Activated naive CD4-positive, alpha-beta T cell treated with anti-CD3 and anti-CD28 coated beads, Interleukin-2, amount 10 ng/mL, durations not matched to agents 7 days and 5 days (primary cell): ENCODE measurements around the gene LRRC42.

ENCODE experiments used
- CTCF ChIA-PET: fragments of 350-600 bp; sonication (Branson Sonifier 250); formaldehyde crosslinking; loops from one replicate; lab custom pipeline; 2021; ENCODE audit warnings: antibody characterized with exemption; lab: Charles Lee
- DNase-seq: peaks from one replicate; pipeline ENCODE4 v3.0.0-alpha.2; 2020
- H3K27ac Mint-ChIP-seq: one replicate; pipeline ENCODE4 v1.8.0; 2021; ENCODE audit warnings: mild to moderate bottlenecking, moderate library complexity, mixed read lengths
- H3K27me3 Mint-ChIP-seq: one replicate; pipeline ENCODE4 v1.8.0; 2021; ENCODE audit warnings: mild to moderate bottlenecking, mixed read lengths
- H3K36me3 Mint-ChIP-seq: one replicate; pipeline ENCODE4 v1.8.0; 2021; ENCODE audit warnings: mixed read lengths
- H3K4me1 Mint-ChIP-seq: one replicate; pipeline ENCODE4 v1.8.0; 2021; ENCODE audit warnings: mixed read lengths
- H3K4me3 Mint-ChIP-seq: one replicate; pipeline ENCODE4 v1.8.0; 2021; ENCODE audit warnings: mild to moderate bottlenecking, moderate library complexity, mixed read lengths
- H3K9me3 Mint-ChIP-seq: one replicate; pipeline ENCODE4 v1.8.0; 2021; ENCODE audit warnings: mixed read lengths

LRRC42 gene

GRCh38 chr1:53929246-53929960, 16.7 kb upstream of the LRRC42 start:
- Mint-ChIP-seq H3K27ac (no peak overlapping the region), H3K27me3 (no peaks in the 10 kb centered on the region), H3K9me3 (peaks cover 6% of the 10 kb centered on the region), H3K36me3 (peaks cover 72% of the 10 kb centered on the region), H3K4me1 (no peaks in the 10 kb centered on the region), H3K4me3 (no peak overlapping the region)
- DNase-seq = no peak
- CTCF ChIA-PET = no interaction called here

DNA sequence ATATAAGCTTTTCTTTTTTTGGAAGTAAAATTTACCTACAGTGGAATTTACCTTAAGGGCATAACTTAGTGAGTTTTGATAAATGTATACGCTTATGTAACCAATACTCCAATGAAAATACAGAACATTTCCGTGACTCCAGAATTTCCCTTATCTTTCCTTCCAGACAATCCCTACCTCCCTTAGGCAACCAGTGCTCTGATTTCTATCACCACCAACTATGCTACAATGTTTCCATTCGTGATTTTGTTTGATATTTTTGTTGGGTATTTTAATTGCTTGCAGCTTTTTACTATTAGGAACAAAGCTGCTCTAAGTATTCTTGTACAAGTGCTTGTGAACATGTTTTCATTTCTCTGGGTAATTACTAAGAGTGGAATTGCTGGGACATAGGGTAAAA, 15.2 kb upstream of the LRRC42 start:
- H3K4me3 Mint-ChIP-seq = no peak overlapping the region
- no peak overlapping the region for H3K27ac Mint-ChIP-seq
- H3K27me3 Mint-ChIP-seq = no peaks in the 10 kb centered on the region
- peaks cover 78% of the 10 kb centered on the region for H3K36me3 Mint-ChIP-seq
- H3K9me3 Mint-ChIP-seq = peaks cover 10% of the 10 kb centered on the region
- DNase-seq = no peak
- CTCF ChIA-PET = interaction anchor here (1.3 to 1.5 kb wide), 3 partner anchors 29 to 70 kb away, joined by 3 to 5 read pairs (median 3); no protein-coding TSS in a partner anchor
- H3K4me1 Mint-ChIP-seq = no peaks in the 10 kb centered on the region

- Mint-ChIP-seq H3K27me3 (no peaks in the 10 kb centered on the region), H3K36me3 (peaks cover 80% of the 10 kb centered on the region), H3K4me3 (no peak overlapping the region), H3K4me1 (no peaks in the 10 kb centered on the region), H3K9me3 (peaks cover 10% of the 10 kb centered on the region), H3K27ac (no peak overlapping the region)
- CTCF ChIA-PET = interaction anchor here (1.3 to 1.5 kb wide), 3 partner anchors 28 to 70 kb away, joined by 3 to 5 read pairs (median 3); no protein-coding TSS in a partner anchor
- DNase-seq = no peak
Measured at GRCh38 chr1:53931523-53931922, 14.6 kb upstream of the LRRC42 start.

DNA sequence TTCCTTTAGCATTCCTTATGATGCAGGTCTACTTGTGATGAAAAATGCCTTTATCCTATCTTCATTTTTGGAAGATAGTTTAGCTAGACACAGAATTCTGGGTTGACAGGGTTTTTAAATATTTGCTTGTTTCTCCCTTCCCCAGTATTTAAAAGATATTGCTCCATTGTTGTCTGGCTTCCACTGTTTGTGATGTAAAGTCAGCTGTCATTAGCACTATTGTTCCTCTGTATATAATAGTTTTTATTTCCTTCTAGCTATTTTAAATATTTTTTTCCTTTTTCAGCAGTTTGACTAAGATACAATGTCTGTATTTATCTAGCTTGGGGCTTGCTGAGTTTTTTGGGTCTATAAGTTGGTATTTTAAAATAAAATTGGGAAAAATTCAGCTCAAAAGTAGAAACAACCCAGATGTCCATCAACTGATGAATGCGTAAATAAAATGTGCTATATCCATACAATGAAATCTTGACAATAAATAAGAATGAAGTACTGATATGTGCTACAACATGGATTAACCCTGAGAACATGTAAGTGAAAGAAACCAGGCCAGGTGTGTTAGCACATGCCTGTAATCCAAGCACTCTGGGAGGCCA, 11.9 kb upstream of the LRRC42 start:
- H3K27ac Mint-ChIP-seq = no peak overlapping the region

GRCh38 chr1:53936430-53936829, 9.7 kb upstream of the LRRC42 start:
- peaks cover 10% of the 10 kb centered on the region for H3K9me3 Mint-ChIP-seq
- CTCF ChIA-PET = no interaction called here
- H3K4me3 Mint-ChIP-seq = no peak overlapping the region
- H3K27me3 Mint-ChIP-seq = no peaks in the 10 kb centered on the region
- H3K36me3 Mint-ChIP-seq = peaks cover 69% of the 10 kb centered on the region
- no peak for DNase-seq
- peaks cover 14% of the 10 kb centered on the region for H3K4me1 Mint-ChIP-seq
- no peak overlapping the region for H3K27ac Mint-ChIP-seq

More for the DNA sequence above, 11.9 kb upstream of the LRRC42 start:
- Mint-ChIP-seq H3K27me3 (no peaks in the 10 kb centered on the region), H3K4me1 (peaks cover 5% of the 10 kb centered on the region), H3K36me3 (peaks cover 78% of the 10 kb centered on the region), H3K4me3 (no peak overlapping the region), H3K9me3 (peaks cover 10% of the 10 kb centered on the region)
- DNase-seq = no peak
- CTCF ChIA-PET = no interaction called here

- Mint-ChIP-seq H3K4me1 (peaks cover 28% of the 10 kb centered on the region), H3K9me3 (peaks cover 9% of the 10 kb centered on the region), H3K4me3 (no peak overlapping the region), H3K36me3 (peaks cover 65% of the 10 kb centered on the region), H3K27me3 (no peaks in the 10 kb centered on the region), H3K27ac (no peak overlapping the region)
- no peak for DNase-seq
- CTCF ChIA-PET = no interaction called here
Measured at GRCh38 chr1:53938136-53938830, 7.9 kb upstream of the LRRC42 start.

DNA sequence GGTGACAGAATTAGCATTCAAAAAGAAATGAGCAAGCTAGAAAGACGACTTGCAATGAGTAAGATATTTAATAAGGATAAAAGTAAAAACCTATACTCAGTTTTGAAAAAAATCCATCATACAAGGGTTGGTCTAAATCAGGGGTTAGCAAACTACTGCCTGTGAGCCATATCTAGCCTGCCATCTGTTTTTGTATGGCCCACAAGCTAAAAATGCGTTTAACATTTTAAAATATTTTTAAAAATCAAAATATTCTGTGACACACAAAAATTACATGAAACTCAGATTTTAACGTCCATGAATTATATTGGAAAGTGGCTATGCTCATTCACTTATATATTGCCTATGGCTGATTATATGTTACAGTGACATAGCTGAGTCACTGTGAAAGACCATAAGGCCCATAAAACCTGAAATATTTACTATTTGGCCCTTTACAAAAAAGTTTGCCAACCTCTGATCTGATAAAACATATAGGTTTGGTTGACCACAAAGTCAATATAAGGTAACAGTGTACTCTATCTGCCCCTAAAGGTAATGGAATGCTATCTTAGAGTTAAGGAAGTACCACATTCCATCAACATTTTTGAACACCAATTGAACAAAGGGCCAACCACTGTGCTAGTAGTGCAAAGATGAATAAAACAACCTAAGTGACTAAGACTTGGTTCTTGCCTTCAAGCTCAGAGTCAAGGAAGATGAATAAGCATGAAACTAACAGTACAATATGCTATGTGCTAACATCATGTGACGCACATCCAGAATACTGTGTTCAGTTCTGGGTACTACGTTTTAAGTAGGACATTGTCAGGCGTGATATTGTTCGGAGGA, 3.8 kb upstream of the LRRC42 start:
- peaks cover 47% of the 10 kb centered on the region for H3K36me3 Mint-ChIP-seq
- H3K4me1 Mint-ChIP-seq = peaks cover 56% of the 10 kb centered on the region
- no peaks in the 10 kb centered on the region for H3K9me3 Mint-ChIP-seq
- H3K27me3 Mint-ChIP-seq = no peaks in the 10 kb centered on the region
- no peak overlapping the region for H3K4me3 Mint-ChIP-seq
- H3K27ac Mint-ChIP-seq = no peak overlapping the region
- no peak for DNase-seq
- CTCF ChIA-PET = interaction anchor here (0.7 to 0.8 kb wide), 2 partner anchors 21 to 82 kb away, joined by 3 read pairs; no protein-coding TSS in a partner anchor

DNA sequence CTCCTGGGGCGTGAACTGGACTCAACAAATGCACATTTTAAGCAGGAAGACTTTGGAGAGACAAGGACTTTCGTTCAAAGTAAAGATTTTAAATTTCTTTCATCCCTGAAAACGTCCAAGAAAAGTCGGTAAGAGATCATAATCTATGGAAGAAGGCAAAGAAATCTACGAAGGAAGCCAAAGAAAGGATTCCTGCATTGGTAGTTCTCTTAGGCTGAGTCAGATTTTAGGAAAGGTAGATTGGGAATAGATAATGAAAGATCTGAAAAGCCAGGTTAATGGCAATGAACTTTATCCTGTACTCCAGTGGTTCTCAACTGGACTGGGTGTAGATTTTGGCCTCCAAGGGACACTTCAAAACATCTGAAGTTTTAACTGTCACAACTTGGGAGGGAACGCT, 3.1 kb upstream of the LRRC42 start:
- Mint-ChIP-seq H3K4me1 (peaks cover 64% of the 10 kb centered on the region), H3K4me3 (peak overlapping the region; percentile 97), H3K27me3 (no peaks in the 10 kb centered on the region), H3K27ac (peak overlapping the region; percentile 11), H3K9me3 (no peaks in the 10 kb centered on the region), H3K36me3 (peaks cover 41% of the 10 kb centered on the region)
- CTCF ChIA-PET = no interaction called here
- no peak for DNase-seq

DNA sequence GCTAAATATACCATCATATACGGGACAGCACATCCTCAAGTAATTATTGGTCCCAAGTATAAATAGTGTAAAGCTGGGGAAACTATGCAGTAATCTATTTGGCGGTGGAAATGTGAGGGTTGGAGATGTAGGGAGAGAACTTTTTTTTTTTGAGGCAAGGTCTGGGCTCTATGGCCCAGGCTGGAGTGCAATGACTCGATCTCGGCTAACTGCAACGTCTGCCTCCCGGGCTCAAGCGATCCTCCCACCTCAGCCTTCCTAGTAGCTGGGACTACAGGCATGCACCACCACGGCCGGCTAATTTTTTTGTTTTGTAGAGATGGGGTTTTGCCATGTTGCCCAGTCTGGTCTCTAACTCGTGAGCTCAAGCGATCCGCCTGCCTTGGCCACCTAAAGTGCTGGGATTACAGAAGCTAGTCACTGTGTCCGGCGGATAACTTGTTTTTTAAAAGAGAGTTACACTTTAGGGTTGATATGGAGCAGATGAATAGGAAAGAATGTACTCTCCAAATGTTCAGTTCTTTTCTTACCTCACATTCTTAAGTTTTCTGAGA, 2.6 kb upstream of the LRRC42 start:
- no peak for DNase-seq
- CTCF ChIA-PET = no interaction called here
- peak overlapping the region; percentile 97 for H3K4me3 Mint-ChIP-seq
- H3K27me3 Mint-ChIP-seq = no peaks in the 10 kb centered on the region
- H3K4me1 Mint-ChIP-seq = peaks cover 64% of the 10 kb centered on the region
- H3K36me3 Mint-ChIP-seq = peaks cover 36% of the 10 kb centered on the region
- peak overlapping the region; percentile 49 for H3K27ac Mint-ChIP-seq
- H3K9me3 Mint-ChIP-seq = no peaks in the 10 kb centered on the region

DNA sequence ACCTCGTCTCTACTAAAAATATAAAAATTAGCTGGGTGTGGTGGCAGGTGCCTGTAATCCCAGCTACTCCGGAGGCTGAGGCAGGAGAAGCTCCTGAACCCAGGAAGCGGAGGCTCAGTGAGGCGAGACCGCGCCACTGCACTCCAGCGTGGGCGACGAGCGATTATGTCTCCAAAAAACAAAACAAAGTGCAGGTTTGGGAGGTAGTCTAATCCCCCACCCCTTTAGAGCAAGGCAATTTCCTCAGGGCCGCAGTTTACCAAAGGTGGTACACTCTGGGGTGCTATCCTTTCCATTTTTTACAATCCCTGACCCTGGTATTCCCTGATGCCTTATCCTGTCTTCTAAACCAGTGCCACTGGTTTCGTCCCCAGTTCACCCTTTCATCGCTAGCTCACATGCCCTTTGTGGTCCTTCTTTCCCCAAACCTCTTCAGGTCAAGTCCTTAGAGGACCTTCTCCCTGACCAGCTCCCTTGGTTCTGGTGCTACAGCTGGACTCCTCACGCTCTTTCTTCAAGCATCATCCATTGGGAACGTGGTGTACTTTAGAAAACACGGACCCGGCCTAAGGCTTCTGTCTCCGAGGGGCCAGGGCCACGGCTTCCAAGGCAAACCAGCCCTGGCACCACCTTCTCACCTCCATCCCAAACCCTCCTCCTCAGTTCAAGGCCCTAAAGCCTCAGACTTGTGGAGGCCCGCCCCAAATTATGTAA, 1.5 kb upstream of the LRRC42 start:
- DNase-seq = peak; percentile 33
- CTCF ChIA-PET = interaction anchor here (1.4 to 2.7 kb wide), 4 partner anchors 12 to 84 kb away, joined by 4 to 18 read pairs (median 11); no protein-coding TSS in a partner anchor
- H3K4me3 Mint-ChIP-seq = peak overlapping the region; percentile 97
- no peaks in the 10 kb centered on the region for H3K27me3 Mint-ChIP-seq
- H3K9me3 Mint-ChIP-seq = no peaks in the 10 kb centered on the region
- H3K36me3 Mint-ChIP-seq = peaks cover 30% of the 10 kb centered on the region
- H3K27ac Mint-ChIP-seq = peak overlapping the region; percentile 97
- H3K4me1 Mint-ChIP-seq = peaks cover 63% of the 10 kb centered on the region

DNA sequence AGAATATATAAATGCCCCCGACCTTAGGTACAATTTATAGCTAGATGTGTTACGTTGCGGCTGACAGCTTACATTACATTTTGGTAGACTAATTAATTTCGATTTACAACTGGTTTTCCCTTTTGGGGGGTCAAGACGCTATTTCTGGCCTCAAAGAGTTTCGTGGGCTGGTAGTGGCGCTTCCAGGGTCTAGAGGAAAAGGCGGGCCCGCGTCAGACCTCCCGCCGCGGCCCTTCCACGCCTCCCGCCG, 1.0 kb upstream of the LRRC42 start:
- H3K9me3 Mint-ChIP-seq = no peaks in the 10 kb centered on the region
- peaks cover 58% of the 10 kb centered on the region for H3K4me1 Mint-ChIP-seq
- no peaks in the 10 kb centered on the region for H3K27me3 Mint-ChIP-seq
- peak overlapping the region; percentile 97 for H3K4me3 Mint-ChIP-seq
- peaks cover 26% of the 10 kb centered on the region for H3K36me3 Mint-ChIP-seq
- no peak for DNase-seq
- peak overlapping the region; percentile 97 for H3K27ac Mint-ChIP-seq
- CTCF ChIA-PET = interaction anchor here (1.3 to 2.7 kb wide), 5 partner anchors 11 to 84 kb away, joined by 3 to 18 read pairs (median 6); no protein-coding TSS in a partner anchor

DNA sequence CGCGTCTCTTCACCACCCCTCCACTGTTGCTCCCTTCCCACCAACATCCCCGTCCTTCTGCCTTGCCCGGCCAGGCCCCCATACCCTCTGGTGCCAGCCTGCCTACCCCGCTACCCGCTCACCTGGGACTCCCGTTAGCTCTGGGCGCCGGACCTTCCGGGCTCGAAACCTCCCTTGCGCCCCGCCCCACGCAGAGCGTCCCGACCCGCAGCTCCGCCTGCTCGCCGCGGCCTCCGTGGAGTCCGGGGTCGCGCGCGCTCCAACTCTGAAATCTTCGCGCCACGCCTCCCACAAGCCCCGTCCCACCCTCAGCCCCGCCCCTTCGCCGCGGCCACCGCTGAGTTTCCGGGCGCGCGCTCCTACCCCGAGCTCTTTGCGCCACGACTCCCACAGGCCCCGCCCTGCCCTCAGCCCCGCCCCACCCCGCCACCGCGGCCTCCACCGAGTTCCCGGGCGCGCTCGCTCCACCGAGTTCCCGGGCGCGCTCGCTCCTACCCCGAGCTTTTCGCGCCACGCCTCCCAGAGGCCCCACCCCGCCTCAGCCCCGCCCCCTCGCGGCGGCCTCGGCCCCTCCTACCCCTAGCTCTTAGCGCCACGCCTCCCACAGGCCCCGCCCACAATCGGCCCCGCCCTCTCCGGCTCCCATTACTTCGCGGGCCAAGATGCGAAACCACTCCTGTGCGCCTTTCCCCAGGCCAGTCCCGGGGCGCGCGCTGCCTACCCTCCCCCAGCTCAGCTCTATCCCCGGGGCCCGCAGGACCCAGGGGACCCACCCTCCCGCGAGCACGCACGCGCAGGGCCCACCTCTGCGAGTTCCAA, 508 bp upstream of the LRRC42 start, which contains the start of gene IFT25:
Gene IFT25 (minus strand): TSS at position 267 of the 819 bp plus-strand sequence. CDS start 5,617 bp downstream, outside the sequence.
- peaks cover 57% of the 10 kb centered on the region for H3K4me1 Mint-ChIP-seq
- no peaks in the 10 kb centered on the region for H3K9me3 Mint-ChIP-seq
- CTCF ChIA-PET = interaction anchor here (1.0 to 2.7 kb wide), 9 partner anchors 11 to 85 kb away, joined by 3 to 18 read pairs (median 4); partner anchors contain the start of gene YIPF1
- H3K27me3 Mint-ChIP-seq = no peaks in the 10 kb centered on the region
- H3K4me3 Mint-ChIP-seq = peak within 1 kb of the TSS; percentile 97
- H3K27ac Mint-ChIP-seq = peak within 1 kb of the TSS; percentile 97
- peak; percentile 98 for DNase-seq
- H3K36me3 Mint-ChIP-seq = peaks cover 24% of the 10 kb centered on the region
